ENCODE measurements around the gene ITGA6.

DNA sequence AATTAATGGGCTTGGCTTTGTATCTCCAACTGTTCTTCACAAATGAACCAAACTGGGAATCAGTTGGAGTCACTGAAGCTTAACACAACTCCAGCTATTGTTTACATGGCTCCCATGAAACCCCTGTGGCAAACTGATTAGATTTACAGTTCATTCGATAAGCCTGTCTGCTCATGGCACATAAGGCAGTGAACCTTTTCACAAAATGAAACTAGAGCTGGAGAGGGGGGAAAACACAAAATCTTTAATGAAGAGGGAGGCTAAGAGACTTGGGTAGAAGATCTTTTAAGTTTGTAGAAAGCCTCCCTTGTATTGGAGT lies 11.6 kb upstream of the ITGA6 start:
- TF ChIP-seq, protein P1, sequence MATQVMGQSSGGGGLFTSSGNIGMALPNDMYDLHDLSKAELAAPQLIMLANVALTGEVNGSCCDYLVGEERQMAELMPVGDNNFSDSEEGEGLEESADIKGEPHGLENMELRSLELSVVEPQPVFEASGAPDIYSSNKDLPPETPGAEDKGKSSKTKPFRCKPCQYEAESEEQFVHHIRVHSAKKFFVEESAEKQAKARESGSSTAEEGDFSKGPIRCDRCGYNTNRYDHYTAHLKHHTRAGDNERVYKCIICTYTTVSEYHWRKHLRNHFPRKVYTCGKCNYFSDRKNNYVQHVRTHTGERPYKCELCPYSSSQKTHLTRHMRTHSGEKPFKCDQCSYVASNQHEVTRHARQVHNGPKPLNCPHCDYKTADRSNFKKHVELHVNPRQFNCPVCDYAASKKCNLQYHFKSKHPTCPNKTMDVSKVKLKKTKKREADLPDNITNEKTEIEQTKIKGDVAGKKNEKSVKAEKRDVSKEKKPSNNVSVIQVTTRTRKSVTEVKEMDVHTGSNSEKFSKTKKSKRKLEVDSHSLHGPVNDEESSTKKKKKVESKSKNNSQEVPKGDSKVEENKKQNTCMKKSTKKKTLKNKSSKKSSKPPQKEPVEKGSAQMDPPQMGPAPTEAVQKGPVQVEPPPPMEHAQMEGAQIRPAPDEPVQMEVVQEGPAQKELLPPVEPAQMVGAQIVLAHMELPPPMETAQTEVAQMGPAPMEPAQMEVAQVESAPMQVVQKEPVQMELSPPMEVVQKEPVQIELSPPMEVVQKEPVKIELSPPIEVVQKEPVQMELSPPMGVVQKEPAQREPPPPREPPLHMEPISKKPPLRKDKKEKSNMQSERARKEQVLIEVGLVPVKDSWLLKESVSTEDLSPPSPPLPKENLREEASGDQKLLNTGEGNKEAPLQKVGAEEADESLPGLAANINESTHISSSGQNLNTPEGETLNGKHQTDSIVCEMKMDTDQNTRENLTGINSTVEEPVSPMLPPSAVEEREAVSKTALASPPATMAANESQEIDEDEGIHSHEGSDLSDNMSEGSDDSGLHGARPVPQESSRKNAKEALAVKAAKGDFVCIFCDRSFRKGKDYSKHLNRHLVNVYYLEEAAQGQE (IDR thresholded peaks at IDR 0.05): no peak
- TF ChIP-seq, protein P2, sequence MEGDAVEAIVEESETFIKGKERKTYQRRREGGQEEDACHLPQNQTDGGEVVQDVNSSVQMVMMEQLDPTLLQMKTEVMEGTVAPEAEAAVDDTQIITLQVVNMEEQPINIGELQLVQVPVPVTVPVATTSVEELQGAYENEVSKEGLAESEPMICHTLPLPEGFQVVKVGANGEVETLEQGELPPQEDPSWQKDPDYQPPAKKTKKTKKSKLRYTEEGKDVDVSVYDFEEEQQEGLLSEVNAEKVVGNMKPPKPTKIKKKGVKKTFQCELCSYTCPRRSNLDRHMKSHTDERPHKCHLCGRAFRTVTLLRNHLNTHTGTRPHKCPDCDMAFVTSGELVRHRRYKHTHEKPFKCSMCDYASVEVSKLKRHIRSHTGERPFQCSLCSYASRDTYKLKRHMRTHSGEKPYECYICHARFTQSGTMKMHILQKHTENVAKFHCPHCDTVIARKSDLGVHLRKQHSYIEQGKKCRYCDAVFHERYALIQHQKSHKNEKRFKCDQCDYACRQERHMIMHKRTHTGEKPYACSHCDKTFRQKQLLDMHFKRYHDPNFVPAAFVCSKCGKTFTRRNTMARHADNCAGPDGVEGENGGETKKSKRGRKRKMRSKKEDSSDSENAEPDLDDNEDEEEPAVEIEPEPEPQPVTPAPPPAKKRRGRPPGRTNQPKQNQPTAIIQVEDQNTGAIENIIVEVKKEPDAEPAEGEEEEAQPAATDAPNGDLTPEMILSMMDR (IDR thresholded peaks at IDR 0.05): no peak
- no peak for TF ChIP-seq RAD21 (conservative IDR thresholded peaks at IDR 0.05 in 1 of 2, IDR thresholded peaks at IDR 0.05 in 1 of 2)
- TF ChIP-seq, protein P3, sequence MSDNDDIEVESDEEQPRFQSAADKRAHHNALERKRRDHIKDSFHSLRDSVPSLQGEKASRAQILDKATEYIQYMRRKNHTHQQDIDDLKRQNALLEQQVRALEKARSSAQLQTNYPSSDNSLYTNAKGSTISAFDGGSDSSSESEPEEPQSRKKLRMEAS (IDR thresholded peaks at IDR 0.05): no peak
- TF ChIP-seq ZFP36 (IDR thresholded peaks at IDR 0.05; ENCODE audit: borderline replicate concordance, partially characterized antibody): no peak
- TF ChIP-seq JUN (IDR thresholded peaks at IDR 0.05): no peak

Measured in A549 (cell line).